Measurements from ENCODE around the gene TIMM44. TPM values are rescaled to one million over a fixed set of nuclear protein-coding genes. Genes with fewer than 3 reads are reported as not detected.
"Not testable (repeated sequence)": the region's sequence is repeated elsewhere in the genome, so short reads cannot be mapped to it uniquely, and the experiment has no call there.

Gene TIMM44
- total RNA-seq, 1 donor from 2014 or later, result 26.2 TPM

DNA sequence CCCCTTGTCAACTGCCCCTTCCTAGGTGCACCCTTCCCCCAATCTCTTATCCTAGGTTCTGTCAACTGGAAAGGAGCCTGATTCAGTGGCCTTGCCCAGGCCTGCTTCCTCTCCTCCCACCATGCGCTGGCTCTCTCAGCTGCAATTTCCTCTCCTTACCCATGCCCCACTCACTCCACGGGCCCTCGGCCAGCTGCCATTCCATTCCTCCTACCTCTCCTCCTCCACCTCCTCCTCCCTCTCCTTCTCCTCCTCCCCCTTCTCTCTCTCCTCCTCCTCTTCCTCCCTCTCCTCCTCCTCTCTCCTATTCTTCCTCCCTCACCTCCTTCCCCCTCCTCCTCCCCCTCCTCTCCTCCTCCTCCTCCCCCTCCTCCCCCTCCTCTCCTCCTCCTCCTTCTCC is 9.6 kb upstream of the TIMM44 start:
- peak in 1 of 2 donors; percentile 34 for DNase-seq (ENCODE audit: low read depth in 2 of 2)

DNA sequence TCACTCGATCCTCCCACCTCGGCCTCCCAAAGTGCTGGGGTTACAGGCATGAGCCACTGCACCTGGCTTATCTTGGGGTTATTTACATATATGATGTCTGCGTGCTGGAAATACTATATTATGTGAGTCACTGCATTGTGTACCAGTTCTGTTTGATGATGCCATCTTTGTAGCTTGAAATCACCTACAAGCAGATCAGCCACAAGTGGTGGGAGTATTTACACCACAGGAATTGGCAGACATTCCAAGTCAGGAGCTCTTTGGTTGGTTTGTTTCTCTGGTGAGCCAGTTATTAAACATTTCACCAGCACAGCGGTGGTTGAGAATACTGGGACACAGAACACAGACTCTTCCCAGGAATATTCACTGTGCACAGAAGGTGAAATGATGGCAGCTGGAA is 4.5 kb upstream of the TIMM44 start:
- no peak for DNase-seq (ENCODE audit: low read depth in 2 of 2)

DNA sequence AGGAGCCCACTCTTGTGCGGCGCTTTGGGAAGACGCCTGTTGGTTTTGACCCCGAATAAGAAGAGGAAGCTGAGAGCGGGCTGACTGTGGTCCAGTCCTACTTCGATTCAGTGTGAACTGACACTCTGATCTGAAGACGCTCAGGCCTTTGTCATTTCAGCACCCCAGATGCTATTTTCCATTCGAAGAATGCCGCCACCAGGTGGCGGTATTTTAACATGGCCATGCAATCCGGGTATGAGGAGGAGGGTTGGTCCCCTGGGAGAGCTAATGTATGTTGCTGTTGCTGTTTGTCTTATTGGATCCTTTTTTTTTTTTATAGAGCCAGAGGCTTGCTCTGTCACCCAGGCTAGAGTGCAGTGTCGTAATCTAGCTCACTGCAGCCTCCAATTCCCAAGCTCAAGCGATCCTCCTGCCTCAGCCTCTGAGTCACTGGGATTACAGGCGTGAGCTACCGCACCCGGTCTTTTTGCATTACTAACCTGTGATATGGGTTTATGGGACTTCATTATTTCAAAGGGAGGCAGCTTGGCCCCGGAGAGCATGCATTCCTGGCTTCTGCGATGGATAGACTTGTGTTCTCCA is 803 bp upstream of the TIMM44 start:
- DNase-seq (ENCODE audit: low read depth in 2 of 2), result peak; percentile 77 to 89

DNA sequence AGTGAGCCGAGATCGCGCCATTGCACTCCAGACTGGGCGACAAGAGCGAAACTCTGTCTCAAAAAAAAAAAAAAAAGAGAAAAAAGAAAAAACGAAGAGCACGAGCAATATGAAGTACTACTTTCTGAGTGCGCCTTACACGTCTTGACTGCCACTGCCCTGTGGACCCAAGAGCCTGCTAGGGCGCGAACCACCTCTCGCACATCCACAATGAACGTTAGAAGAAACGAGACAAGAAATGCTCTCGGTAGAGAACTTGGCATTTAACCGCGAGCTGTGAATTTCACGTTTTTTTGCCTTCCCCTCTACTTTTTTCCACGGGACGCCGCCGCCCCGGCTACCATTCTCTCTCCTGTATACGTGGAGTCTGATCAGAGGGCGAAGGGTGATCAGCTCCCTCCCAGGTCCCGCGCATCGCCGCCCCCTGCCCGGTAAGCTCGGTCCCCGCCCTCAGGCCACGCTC is 454 bp downstream of the TIMM44 start:
- no peak for DNase-seq (ENCODE audit: low read depth in 2 of 2)

DNA sequence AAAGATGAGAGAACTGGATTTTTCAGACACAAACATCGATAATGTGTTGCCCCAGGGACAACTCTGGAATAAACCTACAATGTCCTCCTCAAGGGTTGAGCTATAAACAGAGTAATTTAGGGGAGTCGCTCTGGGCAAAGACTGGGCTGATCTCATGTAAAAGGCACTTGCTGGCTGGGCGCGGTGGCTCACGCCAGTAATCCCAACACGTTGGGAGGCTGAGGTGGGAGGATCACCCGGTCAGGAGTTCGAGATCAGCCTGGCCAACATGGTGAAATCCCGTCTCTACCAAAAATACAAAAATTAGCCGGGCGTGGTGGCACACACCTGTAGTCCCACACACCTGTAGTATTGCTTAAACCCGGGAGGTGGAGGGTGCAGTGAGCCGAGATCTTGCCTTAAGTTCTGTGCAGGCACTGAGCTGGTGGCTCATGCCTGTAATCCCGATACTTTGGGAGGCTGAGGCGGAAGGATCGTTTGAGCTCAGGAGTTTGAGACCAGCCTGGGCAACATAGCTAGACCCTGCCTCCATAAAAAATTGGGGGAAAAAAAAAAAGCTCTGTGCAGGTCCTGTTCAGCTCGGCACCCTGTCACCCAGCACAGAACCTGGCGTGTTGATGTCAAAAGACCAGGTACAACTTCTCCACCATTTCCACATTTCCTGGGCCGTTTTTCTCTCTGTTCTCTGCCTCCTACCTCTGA is 1.4 kb downstream of the TIMM44 start:
- no peak for DNase-seq (ENCODE audit: low read depth in 2 of 2)

DNA sequence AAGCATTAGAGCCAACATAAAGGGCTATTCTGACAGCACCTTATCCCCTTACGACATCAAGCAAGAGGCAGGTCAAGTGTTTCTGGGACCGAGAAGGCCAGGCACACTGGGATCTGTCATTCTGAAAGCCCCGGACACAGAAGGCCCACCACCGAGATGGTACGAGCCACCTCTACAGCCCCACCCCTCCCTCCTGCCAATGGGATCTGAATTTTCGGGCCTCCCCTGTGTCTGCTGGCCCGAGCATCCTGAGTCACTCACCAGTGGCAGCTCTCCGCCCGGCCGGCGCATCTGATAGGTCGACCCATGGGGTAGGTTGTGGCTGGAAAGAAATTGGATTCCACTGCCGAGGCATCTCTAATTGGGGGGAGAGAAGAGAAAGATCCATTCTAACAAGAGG is 2.6 kb downstream of the TIMM44 start:
- no peak for DNase-seq (ENCODE audit: low read depth in 2 of 2)

DNA sequence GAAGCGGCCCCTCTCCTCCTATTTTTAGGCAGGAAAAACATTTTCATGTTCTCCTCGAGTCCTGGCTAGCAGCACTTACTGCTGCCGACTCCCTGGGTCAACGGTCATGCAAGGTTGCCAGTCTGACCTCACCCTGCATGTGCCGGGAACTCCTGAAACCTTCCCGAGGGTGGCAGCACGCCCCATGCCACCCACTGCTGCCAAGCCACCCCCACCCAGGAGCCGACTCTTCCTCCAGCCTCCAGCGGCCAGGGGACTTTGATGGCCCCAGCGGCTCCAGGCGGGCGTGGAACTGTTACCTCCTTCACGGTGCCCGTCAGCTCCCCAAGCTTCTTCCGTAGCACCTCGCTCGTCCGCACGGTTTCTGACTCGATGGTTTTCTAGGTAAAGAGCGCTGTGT is 8.7 kb downstream of the TIMM44 start:
- no peak for DNase-seq (ENCODE audit: low read depth in 2 of 2)

- DNase-seq (ENCODE audit: low read depth in 2 of 2), result no peak
Measured at GRCh38 chr19:7933828-7934725, 9.4 kb downstream of the TIMM44 start.

GRCh38 chr19:7933411-7933810 is 10.1 kb downstream of the TIMM44 start:
- DNase-seq (ENCODE audit: low read depth in 2 of 2), result no peak

DNA sequence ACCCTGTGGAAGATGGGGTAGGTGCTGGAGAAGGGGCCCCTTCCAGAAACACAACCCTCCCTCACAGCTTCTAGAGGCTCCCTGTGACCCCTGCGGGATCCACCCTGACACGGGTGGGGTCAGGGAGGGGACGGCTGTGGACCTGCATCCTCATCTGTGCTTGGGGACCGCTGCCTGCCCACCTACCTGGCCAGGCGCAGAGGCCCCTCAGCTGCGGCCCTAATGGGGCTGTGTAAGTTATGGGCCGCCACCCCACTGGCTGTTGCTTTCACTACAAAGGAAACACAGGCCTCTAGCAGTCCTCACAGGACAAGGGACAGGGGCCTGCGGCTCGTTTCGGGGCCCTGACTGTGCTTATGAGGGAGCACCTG is 10.6 kb downstream of the TIMM44 start:
- DNase-seq (ENCODE audit: low read depth in 2 of 2), result no peak

DNA sequence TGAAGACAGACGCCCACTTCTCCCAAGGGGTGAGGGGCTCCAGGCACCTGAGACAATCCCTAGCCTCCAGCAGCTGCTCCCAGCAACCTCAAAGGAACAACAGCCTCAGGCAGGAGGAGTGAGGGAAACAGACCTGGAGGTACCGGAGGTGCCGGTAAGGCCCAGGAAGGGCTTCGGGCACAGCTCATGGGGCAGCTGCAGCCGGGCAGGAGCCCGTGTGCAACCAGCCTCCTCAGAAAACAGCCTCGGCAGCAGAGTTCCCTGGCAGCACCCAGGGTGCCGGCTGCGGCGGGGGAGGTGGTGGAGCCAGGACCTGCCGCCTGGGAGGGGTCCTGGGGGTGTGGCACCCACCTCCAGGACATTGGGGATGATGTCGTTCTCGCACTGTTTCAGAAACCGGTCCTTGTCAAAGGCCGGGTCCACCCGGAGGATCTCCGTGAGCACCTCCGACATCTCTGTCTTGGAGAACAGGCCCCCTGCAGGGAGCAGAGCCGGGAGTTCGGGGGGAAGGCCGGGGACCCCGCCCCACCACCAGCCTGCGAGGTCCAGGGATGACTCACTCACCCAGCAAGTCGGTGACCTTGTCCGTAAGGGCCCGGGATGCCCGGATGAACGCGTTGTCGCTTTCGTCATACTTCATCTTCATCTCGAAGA is 11.1 kb downstream of the TIMM44 start:
- no peak for DNase-seq (ENCODE audit: low read depth in 2 of 2)

GRCh38 chr19:7931221-7932061 is 12.0 kb downstream of the TIMM44 start:
- DNase-seq (ENCODE audit: low read depth in 2 of 2), result no peak

GRCh38 chr19:7930765-7931164 is 12.7 kb downstream of the TIMM44 start:
- DNase-seq (ENCODE audit: low read depth in 2 of 2), result no peak

- DNase-seq (ENCODE audit: low read depth in 2 of 2), result not testable (repeated sequence)
Measured at GRCh38 chr19:7930030-7930429, 13.4 kb downstream of the TIMM44 start.

DNA sequence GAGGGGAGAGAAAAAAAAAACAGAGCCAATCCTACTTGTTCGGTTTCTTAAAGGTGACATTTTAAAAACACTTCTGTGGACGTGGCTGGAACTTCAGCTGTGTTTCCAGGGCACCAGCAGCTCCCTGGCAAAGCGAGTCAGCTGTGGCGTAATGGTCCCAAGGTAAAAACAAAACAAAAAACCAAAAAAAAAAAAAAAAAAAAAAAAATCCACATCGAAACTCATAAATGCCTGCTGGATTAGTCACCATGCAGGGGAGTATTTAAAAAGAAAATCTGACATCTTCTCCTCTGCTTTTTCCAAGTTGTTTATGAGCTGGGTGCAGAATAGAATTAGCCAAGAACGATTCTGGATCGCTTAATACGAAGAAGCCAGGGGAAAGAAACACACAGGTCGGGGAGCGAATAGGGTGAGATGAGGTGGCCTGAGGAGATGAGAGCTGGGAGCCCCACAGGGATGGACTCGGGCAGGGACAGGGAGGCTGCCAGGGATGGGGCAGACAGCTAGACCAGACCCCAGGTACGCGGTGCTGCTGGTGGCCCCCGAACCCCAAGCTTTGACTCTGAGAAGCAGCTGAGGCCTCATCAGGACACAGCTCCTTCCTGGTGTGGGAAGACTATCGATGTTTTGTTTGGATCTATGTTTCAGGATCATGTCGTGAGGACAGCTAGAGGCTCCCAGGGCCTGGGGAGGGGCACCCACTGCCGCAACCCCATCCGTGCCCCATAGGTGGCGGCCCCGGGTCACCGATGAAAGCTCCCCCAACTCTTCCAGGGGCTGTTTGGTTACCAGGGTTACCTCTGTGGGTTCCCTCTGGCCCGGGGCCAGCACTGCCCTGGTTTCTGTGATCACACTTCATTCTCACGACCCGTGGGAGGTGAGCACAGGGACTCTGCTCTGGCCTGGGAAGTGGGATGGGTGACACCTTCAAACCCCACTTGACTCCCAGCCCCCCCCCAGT is 14.4 kb downstream of the TIMM44 start:
- peak in 1 of 2 donors; percentile 63 for DNase-seq (ENCODE audit: low read depth in 2 of 2)

DNA sequence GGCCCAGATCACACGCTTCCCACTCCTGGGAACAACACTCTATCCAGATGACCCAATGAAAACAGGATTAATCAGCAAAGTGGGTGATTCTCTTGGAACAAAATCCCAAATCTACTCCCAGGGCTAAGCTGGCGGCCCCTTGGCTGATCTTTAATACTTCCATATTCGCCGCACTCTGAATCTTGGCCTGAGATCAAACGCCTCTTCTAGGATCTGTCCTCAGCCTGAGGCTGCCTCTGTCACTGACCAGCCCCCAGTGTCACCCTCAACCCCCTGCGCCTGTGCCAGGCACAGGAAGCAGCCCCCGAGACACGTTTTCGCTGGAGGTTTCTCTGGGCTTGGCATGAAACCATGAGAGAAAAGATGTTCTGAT is 15.1 kb downstream of the TIMM44 start:
- DNase-seq (ENCODE audit: low read depth in 2 of 2), result no peak

GRCh38 chr19:7927605-7928333 is 15.7 kb downstream of the TIMM44 start:
- DNase-seq (ENCODE audit: low read depth in 2 of 2), result no peak

- no peak for DNase-seq (ENCODE audit: low read depth in 2 of 2)
Measured at GRCh38 chr19:7926727-7927604, 16.5 kb downstream of the TIMM44 start.
